Fibroblast of mammary gland (primary cell): ENCODE results near the gene RAX.
"Not testable (repeated sequence)": the region's sequence is repeated elsewhere in the genome, so short reads cannot be mapped to it uniquely, and the experiment has no call there.

Experiments used
- DNase-seq: peaks from one replicate; pipeline ENCODE4 v3.0.0-alpha.2; 2010; ENCODE audit warnings: low read depth
- H3K4me3 ChIP-seq: 2 replicates; pipeline ENCODE4 v1.5.1; 2011; ENCODE audit warnings: low read depth, mild to moderate bottlenecking, low read length, moderate library complexity; ENCODE audit not compliant: control insufficient read depth
- CTCF ChIP-seq: conservative IDR thresholded peaks from 2 replicates; pipeline ENCODE4 v1.5.1; 2011; ENCODE audit warnings: low read depth, low read length, inconsistent platforms; ENCODE audit not compliant: control insufficient read depth, insufficient read depth

Gene RAX

GRCh38 chr18:59265974-59266369, 7.3 kb downstream of the RAX start:
- DNase-seq, result no peak
- no peak for TF ChIP-seq CTCF
- no peak overlapping the region for H3K4me3 ChIP-seq

- no peak for DNase-seq
These were observed 7.8 kb downstream of the RAX start for GRCh38 chr18:59265246-59265973.

DNA sequence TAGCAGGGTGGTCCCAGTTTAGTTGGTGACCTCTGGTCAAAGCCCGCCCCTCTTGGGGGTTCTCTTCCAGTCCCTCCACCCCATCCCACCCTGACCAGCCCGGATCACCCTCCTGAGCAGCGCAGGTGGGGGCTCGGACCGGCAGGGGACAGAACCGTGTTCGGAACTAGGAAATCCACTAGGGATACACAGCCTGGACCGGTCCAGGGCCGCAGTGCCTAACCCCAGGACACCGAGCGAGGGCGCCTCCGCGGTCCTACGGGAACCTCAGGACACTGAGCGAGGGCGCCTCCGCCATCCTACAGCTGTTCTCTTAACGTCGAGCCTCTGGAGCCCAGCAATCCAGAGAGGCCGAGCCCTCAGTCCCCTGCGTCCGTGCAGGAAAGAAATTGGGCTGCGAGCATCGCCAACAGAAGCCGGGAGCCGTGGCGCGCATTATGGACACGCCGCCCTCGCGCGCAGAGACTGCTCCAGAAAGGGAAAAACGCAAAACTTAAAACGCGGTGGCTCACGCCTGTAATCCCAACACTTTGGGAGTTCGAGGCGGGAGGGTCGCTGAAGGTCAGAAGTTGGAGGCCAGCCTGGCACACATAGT, 8.5 kb downstream of the RAX start:
- DNase-seq, result no peak
- no peak overlapping the region for H3K4me3 ChIP-seq
- no peak for TF ChIP-seq CTCF

More at GRCh38 chr18:59265246-59265973, 7.8 kb downstream of the RAX start:
- H3K4me3 ChIP-seq, result peak overlapping the region; percentile 19
- no peak for TF ChIP-seq CTCF

DNA sequence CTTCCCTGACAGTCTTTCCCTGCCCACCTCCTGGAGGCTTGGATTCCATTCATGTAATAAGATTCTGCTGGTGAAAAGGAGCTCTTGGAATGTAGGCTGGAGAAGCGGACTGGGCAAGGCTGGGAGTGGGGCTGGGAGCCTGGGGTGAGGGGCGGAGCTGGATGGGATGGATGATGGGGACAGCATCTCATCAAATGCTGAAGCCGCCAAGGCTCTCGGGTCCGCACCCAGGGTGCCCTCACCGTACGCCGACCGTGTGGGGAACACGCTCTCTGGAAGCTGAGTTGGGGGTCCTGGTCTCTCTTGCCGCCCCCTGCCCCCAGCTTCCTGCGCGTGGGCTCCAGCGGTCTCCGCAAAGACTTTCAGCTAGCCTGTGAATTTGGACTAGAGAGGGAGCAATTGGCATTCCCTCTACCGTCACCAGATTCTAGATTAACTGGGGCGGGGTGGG, 9.1 kb downstream of the RAX start:
- TF ChIP-seq CTCF, result no peak
- H3K4me3 ChIP-seq, result no peak overlapping the region

GRCh38 chr18:59263661-59264060, 9.6 kb downstream of the RAX start:
- no peak for TF ChIP-seq CTCF
- peak; percentile 15 for DNase-seq

More for the DNA sequence above, 9.1 kb downstream of the RAX start:
- no peak for DNase-seq

DNA sequence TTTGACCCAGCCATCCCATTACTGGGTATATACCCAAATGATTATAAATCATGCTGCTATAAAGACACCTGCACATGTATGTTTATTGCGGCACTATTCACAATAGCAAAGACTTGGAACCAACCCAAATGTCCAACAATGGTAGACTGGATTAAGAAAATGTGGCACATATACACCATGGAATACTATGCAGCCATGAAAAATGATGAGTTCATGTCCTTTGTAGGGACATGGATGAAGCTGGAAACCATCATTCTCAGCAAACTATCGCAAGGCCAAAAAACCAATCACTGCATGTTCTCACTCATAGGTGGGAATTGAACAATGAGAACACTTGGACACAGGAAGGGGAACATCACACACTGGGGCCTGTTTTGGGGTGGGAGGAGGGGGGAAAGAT, 11.0 kb downstream of the RAX start:
- DNase-seq, H3K4me3 ChIP-seq: not testable (repeated sequence)

More at GRCh38 chr18:59263661-59264060, 9.6 kb downstream of the RAX start:
- H3K4me3 ChIP-seq, result no peak overlapping the region

GRCh38 chr18:59261842-59262241, 11.4 kb downstream of the RAX start:
- not testable (repeated sequence) for H3K4me3 ChIP-seq, DNase-seq

- not testable (repeated sequence) for H3K4me3 ChIP-seq, DNase-seq
These were observed 17.8 kb downstream of the RAX start for GRCh38 chr18:59255491-59255890.
